Stimulated activated CD4-positive, alpha-beta T cell treated with anti-CD3 and anti-CD28 coated beads, Interleukin-2, amount 100 ng/mL, for 24 hours (primary cell): ENCODE data around the gene UBE2H.
"Not testable (repeated sequence)": the region's sequence is repeated elsewhere in the genome, so short reads cannot be mapped to it uniquely, and the experiment has no call there.

ENCODE experiments used
- DNase-seq, 2 donors: peaks; one replicate each; pipeline ENCODE4 v3.0.0-alpha.2; 2020

The UBE2H gene

GRCh38 chr7:129907122-129907736 is 45.5 kb downstream of the UBE2H start:
- DNase-seq: no peak

DNA sequence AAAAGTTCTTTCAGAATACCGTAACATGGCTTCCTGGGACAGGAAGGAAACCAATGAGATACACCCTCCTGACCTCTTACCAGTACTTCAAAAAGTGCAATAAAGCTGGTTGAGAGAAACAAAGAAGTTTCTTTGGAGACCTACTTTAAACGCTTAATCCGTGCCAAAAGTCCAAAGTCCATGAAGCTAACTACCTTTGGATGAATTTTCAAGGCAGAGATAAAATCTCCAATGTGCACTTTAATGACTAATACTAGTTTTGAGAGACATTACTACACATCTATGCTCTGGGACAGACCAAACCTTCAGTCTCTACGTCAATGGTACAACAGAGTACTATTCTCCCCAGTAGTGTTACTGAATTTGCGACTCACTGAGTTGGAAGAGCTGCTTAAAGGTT is 46.1 kb downstream of the UBE2H start:
- no peak for DNase-seq

DNA sequence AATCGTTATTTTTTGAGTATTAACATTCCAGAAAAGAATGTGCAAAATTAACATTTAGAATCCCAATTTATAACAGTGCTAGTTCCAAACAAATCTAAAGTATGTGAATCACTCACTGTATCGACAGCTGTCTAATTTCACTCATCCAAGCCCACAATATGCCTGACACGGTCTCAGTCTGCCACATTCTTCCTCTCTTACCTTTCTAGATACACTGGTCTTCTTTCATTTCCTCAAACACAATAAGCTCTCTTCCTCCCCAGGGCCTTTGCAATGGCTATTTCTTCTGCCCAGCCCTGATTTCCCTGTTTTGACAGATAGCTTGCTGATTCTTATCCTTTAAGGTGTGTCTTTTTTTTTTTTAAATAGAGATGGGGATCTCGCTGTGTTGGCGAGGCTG is 48.8 kb downstream of the UBE2H start:
- no peak for DNase-seq

GRCh38 chr7:129902788-129903422 is 49.9 kb downstream of the UBE2H start:
- DNase-seq: no peak

- DNase-seq: no peak
Measured at GRCh38 chr7:129898502-129899160, 54.1 kb downstream of the UBE2H start.

GRCh38 chr7:129898007-129898406 is 54.8 kb downstream of the UBE2H start:
- no peak for DNase-seq

DNA sequence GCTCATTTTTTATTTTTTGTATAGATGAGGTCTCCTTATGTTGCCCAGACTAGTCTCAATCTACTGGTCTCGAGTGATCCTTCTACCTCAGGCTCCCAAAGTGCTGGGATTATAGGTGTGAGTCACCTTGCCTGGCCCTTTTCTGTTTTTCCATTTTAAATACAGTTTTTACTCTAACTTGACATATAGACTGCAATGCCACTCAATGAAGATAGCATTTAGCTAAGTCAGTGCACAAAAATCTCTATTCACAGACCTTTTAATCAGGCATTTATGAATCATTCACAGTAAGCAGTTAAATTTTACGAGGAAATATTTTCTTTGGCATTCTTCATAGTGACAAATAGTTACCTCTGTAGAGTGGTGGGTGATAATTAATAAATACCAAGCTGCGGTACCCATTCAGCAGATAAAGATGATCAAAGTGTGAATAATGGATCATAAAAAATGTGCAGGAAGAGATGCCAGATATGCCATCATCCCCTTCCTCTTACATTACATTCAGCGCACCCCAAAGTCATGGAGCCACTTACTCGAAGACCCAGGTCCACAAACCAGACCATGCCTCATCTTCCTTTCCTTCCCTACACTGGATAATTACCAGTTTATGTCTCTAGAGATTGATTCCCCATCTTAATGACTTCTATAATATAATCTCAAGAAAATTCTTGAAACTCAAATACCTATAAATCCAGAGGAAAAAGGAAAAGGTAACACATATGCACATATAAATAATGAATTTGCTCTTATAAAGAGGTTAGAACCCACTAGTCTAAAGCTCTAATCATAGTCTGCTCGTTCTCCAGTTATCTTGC is 56.0 kb downstream of the UBE2H start:
- DNase-seq: no peak

DNA sequence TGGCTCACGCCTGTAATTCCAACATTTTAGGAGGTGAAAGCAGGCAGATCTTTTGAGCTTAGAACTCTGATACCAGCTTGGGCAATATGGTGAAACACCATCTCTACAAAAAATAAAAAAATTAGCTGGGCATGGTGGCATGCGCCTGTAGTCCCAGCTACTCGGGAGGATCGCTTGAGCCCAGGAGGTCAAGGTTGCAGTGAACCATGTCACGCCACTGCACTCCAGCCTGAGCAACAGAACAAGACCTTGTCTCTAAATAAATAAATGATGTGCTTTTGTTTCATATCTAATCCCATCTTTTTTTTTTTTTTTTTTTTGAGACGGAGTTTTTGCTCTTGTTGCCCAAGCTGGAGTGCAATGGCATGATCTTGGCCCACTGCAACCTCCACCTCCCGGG is 58.6 kb downstream of the UBE2H start:
- DNase-seq: not testable (repeated sequence)

DNA sequence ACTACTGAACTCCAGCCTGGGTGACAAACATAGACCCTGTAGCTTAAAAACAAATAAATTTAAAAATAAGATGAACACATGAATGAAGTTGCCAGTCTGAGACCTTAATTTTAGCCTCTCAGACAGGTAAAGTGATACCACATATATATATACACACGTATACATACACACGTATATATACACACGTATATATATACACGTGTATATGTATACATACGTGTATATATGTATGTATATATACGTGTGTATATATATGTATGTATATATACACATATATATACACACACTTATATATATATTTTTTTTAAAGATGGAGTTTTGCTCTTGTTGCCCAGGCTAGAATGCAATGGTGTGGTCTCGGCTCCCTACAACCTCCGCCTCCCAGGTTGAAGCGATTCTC is 62.7 kb downstream of the UBE2H start:
- DNase-seq: no peak

DNA sequence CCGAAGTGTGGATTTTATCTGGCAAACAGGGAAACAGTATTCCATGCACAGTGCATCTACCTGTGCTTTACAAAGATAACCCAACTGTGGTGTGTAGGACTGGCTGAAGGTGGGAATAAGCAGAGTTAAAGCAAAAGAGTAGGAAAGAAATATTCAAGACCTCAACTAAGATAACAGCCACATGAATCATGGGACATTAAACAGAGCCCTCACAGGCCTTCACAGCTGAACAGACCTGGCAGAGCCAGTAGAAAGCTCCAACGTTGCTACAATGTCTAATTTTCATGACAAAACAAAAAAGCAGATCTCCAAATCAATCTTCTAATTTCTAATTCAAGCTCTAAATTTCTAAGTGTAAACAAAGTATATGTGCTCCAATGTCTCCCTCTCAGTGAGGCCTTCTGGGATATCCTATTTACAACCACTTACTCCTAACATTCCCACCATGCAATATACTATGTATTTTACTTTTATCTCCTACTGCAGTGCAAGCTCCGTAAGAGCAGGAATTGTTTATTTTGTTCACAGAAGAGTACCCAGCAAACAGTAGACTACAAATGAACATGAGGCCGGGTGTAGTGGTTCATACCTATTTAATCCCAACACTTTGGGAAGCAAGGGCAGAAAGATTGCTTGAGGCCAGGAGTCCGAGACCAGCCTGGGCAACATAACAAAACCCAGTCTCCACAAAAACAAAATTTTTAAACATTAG is 63.5 kb downstream of the UBE2H start:
- DNase-seq: no peak

GRCh38 chr7:129887865-129888264 is 64.9 kb downstream of the UBE2H start:
- no peak for DNase-seq

GRCh38 chr7:129886818-129887186 is 66.0 kb downstream of the UBE2H start:
- DNase-seq: no peak

DNA sequence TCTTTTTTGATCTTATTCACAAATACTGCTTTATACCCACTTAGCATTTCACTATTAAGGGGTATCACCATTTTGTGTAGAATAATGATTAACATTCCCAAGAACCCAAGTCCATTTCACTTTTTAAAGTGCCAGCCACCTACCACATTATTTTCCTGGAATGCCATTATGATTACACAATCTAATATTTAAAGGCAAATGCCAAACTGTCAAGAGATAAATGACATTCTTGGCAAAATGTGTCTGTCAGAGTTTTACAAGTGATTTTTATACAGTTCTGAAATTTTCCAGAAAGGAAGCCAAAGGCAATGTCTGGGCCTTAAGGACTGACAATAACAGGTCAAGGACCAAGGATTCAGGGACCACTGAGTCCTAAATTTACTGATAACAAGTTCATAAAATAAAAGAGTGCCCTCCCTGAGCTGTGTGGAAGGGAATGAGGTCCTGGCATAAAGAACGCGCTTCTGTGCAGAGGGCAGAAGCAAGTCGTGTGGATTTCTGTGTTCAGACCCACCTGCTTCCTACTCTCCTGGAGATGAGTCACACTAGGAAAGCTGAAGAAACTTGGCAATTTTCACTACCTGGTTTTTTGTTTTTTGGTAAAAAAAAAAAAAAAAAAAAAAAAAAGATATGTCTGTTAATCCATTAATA is 66.5 kb downstream of the UBE2H start:
- DNase-seq: no peak

DNA sequence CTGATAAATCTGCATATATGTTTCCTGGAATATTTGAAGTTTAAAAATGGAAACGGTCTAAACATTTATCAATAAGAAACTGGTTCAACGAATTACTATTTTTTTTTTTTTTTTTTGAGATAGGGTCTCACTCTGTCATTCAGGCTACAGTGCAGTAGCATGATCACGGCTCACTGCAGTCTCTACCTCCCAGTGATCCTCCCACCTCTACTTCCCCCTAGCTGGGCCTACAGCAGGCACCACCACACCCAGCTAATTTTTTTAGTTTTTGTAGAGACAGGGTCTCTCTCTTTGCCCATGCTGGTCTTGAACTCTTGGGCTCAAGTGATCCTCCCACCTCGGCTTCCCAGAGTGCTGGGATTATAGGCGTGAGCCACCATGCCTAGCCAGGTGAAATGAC is 68.3 kb downstream of the UBE2H start:
- DNase-seq: no peak

DNA sequence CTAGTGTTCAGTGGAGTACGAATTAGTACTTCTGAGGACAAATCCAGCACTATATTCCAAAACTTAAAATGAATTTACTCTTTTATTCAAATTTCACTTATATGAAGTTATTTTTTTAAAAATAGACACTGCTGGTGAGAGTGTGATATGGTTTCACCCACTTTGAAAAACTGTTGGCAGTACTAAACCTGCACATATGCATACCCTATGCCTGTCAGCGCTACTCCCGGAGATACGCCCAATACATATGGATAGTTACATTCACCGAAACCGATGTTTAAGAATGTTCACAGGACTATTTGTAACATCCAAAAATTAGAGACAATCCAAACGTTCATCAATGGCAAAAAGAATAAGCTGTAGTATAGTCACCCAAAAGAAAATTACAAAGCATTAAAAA is 69.6 kb downstream of the UBE2H start:
- DNase-seq: no peak

DNA sequence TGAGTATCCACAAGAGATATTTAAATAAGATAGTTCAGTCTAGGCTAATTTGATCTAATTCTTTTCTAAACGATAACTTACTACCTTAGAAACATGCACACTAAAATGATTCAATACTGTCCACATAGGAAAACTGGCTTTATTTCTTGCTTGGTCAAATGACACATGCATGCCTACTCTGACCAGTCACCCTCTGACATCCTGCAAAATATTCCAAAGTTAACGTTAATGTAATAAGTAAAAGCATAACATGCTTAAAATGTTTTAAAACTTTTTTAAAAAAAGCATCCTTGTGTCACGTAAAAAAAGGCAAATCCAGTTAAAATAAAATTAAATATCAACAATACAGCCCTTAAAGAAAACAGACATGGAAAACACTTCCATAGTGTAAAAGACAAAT is 70.2 kb downstream of the UBE2H start:
- no peak for DNase-seq

DNA sequence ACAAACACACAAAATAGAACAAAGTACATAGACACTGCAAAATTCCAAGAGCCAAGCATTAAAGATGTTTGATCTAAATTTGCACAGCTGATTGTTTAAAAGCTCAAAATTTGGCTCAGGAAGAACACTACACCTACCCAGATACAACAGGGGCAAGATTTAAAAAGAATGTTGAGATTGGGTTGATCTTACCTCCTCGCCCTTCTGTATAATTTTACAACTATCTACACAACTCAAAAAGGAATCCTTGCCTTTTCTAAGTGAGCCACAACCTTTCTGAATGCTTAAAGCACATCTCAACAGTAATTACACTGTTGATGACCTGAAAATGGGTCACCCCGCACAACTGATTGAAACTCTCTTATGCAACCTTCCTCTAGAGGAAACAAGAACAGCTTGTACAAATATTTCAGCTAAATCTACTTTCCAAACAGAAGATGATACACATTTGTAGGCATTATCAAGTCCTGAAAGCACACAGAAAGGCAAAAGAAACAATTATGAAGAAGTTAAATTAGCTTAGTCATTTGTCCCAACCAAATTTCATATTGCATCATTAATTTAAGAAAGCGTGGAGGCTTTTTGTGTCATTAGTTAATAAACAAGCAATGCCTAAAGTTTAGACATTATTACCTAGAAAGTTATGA is 75.5 kb downstream of the UBE2H start:
- no peak for DNase-seq

GRCh38 chr7:129875745-129876411 is 76.9 kb downstream of the UBE2H start:
- DNase-seq: no peak

GRCh38 chr7:129875160-129875559 is 77.6 kb downstream of the UBE2H start:
- no peak for DNase-seq

- no peak for DNase-seq
Measured at GRCh38 chr7:129874722-129875121, 78.0 kb downstream of the UBE2H start.

DNA sequence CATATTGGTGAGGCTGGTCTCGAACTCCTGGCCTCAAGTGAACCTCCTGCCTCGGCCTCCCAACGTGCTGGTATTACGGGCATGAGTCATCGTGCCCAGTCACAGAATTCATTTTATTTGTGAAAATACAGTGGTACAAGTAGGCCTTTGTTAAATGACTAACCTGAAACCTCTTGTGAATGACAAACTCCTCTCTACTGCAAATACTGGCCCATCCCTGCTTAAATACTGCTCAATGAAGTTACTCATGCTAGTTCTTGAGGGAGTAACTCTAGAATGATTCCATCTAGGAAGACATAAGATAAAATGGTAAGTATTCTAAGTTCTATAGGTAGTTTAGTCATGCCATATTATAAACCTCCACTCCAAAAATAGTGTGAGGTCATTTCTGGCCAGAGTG is 80.7 kb downstream of the UBE2H start:
- peak in 1 of 2 donors; percentile 21 for DNase-seq
